CD4-positive, alpha-beta T cell treated with Interleukin-4 for 4 hours (primary cell): ENCODE measurements around the gene C11orf98.
A peak's percentile ranks its signal among the peaks of the same experiment; 100 is the strongest.
"Not testable (repeated sequence)": the region's sequence is repeated elsewhere in the genome, so short reads cannot be mapped to it uniquely, and the experiment has no call there.

Source experiments
- DNase-seq: peaks from one replicate; pipeline ENCODE4 v3.0.0-alpha.2; 2020

The C11orf98 gene

DNA sequence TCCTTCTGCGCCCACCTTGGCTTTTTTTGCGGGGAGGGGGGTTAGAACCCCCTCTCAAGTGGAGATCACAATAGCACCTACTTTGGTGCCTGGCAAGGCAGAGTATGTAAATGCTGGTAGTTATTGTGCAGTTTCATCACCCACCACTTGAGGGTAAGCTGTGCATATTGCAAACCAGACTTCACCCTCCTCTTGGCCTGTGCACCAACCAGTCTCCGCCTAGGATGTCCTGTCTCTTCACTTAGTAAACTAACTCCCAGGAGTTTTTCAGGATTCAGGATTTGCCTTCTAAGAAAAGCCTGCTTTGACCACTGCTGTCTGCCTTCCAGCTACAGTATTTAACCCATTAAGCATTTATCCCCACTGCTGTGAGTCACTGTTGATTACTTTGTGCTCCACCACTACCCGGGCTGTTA lies 15.8 kb upstream of the C11orf98 start:
- DNase-seq: peak; percentile 47

DNA sequence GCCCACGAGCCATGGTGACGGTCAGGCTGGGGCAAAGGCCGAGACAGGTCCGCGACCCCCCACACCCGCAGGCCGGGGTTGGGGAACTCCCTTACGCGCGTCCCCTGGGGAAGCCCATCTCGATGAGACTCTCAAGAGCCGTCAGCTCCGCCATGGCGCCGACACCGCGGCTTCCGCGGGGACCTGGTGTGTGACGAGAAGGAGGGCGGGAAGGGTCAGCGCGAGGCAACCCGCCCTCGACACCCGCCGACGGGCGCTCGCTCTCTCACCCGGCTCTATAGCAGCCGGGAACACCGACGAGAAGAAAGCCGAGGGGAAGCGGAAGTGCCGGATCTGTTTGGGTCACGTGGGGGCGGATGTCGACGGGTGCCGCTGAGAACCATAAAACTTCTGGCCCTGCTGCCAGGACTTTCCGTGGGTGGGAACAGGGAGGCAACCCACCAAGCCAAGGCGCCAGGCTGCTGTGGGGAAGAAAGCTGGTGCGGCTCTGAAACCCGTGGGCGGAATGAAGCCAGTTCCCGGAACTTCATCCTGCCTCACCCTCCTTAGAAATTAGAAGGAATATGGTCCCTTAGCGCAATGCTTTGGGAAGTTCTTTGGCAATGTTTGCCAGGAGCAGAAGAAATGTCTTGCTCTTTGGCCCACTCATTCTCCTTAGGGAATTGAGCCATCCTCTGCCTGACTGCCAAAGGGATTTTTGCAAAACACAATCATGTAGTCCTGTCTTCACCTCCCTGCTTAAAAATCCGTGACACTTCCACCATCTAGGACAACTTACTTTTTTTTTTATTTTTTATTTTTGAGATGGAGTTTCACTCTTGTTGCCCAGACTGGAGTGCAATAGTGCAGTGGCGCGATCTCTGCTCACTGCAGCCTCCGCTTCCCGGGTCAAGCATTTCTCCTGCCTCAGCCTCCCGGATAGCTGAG lies 14.0 kb upstream of the C11orf98 start, which contains the start of gene UBXN1:
TSS of gene UBXN1 (minus strand) at position 304 of the 927 bp plus-strand sequence. CDS start at position 154, 150 bp downstream.
- DNase-seq: peak; percentile 85

DNA sequence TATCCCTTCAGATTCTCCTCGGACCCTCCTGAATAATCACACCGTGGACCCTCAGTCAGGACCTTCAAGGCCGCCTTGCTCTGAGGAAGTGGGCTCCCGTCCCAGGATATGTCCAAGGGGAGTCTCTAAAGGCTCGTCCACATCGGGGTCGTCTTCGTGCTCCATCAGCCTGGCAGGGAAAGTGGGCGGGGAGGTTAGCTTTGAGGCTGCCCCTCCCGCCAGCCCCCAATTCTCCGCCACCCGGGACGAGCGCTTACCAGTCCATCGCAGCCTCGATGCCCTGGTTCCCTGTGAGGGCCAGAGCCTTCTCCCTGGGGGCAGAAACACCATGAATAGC lies 13.4 kb upstream of the C11orf98 start:
- no peak for DNase-seq

- DNase-seq: no peak
Observed at GRCh38 chr11:62677714-62678113, 12.7 kb upstream of the C11orf98 start.

GRCh38 chr11:62677156-62677555 lies 12.1 kb upstream of the C11orf98 start:
- no peak for DNase-seq

DNA sequence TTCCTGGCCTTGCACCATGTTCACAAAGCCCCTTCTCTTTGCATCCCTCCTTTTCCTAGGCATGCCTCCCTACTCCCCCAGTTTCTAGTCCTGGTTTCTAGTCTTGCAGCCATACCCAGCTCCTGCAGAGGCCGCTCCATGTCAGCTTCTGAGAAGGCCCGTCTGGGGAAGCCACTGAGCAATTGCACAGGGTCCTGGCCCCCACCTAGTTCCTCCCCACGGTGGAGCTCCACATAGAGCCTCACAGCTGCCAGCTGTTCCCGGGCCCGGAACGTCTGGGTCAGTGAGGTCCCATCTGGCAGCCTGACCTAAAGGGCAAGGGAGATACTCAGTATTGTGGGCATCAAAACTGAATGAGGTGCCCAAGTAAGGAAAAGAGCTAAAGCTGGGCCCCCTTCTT lies 11.7 kb upstream of the C11orf98 start:
- DNase-seq: no peak

GRCh38 chr11:62675415-62675814 lies 10.4 kb upstream of the C11orf98 start:
- not testable (repeated sequence) for DNase-seq

DNA sequence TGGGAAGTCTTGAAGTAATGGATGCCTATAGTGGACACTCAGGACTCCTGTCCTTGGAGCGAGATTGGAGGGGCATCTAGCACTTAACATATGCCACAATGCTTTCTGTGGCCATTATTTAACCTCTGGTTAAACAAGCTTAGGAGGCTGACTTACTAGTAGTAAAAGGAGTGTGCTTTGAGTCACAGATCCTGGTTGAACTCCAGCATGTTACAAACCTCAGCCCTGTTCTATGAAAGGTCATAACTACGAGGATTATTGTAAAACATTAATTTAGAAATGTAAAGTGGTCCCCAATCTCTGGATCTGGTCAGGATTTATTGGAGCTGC lies 8.2 kb upstream of the C11orf98 start:
- DNase-seq: no peak

DNA sequence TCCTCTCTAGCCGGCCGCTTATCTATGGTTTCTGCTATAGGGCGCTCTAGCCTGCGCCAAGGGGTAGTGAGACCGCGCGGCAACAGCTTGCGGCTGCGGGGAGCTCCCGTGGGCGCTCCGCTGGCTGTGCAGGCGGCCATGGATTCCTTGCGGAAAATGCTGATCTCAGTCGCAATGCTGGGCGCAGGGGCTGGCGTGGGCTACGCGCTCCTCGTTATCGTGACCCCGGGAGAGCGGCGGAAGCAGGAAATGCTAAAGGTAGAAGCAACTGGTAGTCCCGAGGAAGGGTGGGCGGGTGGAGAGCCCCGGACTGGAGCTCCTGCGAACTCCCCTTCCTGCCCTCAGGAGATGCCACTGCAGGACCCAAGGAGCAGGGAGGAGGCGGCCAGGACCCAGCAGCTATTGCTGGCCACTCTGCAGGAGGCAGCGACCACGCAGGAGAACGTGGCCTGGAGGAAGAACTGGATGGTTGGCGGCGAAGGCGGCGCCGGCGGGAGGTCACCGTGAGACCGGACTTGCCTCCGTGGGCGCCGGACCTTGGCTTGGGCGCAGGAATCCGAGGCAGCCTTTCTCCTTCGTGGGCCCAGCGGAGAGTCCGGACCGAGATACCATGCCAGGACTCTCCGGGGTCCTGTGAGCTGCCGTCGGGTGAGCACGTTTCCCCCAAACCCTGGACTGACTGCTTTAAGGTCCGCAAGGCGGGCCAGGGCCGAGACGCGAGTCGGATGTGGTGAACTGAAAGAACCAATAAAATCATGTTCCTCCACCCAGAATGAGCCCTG lies 6.8 kb upstream of the C11orf98 start, which contains the start of the genes LBHD1 and UQCC3:
TSS of gene LBHD1 (minus strand) at position 660 of the 782 bp plus-strand sequence. CDS start 2,236 bp downstream, outside the sequence.
TSS of gene UQCC3 (plus strand) at position 66 of the 782 bp plus-strand sequence. CDS start at position 139, 73 bp downstream.
- DNase-seq: peak; percentile 85

DNA sequence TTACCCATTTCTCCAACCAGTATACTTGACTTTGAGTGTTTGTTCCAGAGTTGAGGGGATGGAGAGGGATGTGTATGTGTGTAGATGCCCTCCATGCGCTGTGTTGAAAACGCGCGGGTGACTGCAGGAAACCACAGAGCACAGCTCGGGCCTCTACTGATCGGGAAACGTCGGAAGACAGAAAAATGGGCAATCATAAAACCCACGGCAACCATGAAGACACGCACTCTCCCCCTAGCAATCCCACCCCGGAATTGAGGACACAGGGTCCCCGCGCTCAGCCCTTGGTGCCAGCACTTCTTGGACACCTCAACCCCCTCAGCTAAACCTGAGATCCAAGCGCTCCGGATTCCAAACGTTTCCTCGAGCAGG lies 6.2 kb upstream of the C11orf98 start:
- DNase-seq: no peak

DNA sequence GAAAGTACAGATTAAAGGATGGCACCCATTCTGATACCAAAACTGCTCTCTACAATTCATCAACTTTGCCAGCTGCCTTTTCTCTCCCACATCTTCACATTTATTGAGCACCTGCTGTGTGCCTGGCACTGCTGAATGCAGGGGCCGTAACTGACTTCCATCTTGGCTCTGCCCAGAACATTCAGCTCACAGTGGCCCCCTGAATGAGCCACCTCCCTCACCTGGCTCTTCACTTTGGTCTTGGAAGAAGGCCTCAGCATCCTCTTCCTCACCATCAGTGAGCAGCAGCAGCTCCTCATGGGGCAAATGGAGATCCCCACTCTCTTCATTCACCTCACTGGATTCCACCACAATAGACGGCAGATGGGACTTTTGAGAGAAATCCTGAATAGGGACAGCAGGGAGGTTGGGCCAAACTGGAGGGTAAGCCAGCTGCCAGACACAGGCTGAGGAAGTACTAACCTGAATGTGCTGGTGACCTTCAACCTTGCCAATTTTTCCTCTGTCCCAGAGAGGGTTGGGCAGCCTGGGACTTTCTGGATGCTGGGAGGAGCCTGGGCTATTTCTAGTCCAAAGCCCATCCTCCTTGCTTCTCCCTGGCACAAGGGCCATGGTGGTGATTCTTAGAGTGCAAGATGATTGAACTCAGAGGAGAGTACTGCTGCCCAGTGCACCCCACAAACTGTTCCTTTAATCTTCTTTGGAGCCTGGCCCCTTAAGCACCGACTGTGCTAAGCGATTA lies 4.6 kb upstream of the C11orf98 start:
- DNase-seq: no peak

DNA sequence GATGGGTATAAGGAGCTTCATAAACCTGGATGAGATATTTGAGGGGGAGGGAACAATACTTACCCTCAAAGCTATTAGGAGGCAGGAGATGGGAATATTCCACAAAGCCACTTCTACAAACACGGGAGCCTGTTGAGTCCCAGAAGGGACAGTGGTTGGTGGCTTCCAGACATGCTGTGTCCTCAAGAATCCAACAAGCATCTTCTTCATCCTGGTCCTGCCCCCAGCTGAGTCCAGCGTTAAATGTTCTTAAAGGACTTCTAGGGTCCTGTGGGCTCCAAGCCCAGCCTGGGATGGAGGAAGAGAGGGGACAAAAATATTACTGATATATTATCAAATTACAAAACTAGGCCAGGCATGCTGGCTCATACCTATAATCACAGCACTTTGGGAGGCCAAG lies 2.5 kb upstream of the C11orf98 start:
- DNase-seq: no peak

- no peak for DNase-seq
Observed at GRCh38 chr11:62666259-62666926, 1.4 kb upstream of the C11orf98 start.

DNA sequence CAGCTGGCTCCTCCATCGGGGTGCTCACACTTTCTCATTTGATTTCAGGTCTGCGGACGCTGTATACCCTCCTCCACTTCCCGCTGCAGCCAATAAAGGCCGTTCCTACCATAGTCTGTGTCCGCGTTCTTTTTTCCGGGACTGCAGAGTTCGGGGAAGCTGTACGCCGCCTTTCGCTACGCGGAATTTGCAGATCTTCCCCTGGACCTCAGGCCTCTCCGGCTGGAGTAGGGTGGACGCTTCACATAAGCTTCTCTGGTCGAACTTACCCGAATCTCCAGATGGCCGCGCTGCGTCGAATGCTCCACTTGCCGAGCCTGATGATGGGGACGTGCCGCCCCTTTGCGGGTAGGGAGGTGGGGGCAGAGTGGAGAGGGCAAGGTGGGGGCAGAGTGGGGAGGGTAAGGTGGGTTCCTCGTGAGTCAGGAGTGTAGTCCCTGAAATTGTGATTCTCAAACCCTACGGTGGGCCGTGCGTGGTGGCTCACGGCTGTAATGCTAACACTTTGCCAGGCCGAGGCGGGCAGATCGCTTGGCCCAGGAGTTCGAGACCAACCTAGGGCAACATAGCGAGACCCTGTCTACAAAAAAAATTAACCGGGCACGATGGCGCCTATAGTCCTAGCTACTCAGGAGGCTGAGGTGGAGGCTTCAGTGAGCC lies 719 bp upstream of the C11orf98 start:
- peak; percentile 74 for DNase-seq

DNA sequence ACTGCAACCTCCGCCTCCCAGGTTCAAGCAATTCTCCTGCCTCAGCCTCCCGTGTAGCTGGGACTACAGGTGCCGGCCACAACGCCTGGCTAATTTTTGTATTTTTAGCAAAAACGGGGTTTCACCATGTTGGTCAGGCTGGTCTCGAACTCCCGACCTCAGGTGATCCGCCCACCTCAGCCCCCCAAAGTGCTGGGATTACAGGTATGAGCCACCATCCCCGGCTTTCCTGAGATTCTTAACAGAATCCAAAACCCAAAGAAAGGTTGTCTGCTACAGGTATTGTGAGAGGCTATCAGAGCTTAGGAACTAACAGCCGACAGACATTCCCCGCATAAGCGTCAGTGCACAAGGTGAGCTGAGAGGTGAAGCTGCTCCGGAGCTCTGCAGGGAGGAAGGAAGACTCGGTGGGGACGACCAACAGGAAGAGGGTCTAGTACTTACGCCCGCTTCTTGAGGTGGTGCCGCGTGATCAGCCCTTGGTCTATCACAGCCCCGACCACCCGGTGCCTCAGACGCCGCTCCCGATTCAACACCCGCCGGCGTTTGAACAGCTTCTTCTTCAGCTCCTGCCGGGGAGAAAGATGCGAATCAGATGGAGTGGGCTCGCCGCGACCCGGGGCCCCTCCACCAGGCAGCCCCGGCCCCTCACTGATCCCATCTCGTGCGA lies 470 bp downstream of the C11orf98 start:
- peak; percentile 48 for DNase-seq

DNA sequence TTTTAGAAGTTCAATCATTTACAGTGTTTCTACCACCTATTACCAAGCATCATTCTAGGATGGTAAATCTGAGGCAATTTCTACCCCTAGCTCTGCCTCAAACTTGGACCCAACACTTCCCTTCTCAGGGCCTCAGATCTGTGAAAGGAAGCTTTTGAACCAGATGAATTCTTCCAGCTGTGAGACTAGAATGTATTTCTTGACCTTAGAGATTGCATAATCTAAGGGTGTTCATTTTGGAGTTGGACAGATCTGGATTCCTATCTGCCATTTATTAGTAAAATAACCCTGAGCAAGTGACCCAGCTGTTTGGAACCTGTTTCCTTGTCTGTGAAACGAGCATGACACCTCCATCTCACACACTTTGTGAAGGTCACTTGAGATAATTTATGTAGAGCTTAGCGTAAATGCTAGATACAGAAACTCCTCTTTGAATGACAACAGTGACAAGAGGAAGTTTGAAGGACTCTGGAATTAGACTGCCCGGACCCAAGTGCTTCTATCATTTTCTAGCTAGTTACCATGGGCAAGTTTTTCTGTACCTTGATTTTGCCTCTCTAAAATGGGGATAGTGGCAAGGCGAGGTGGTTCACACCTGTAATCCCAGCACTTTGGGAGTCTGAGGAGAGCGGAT lies 8.1 kb downstream of the C11orf98 start:
- no peak for DNase-seq

GRCh38 chr11:62654297-62654696 lies 10.7 kb downstream of the C11orf98 start:
- DNase-seq: no peak

DNA sequence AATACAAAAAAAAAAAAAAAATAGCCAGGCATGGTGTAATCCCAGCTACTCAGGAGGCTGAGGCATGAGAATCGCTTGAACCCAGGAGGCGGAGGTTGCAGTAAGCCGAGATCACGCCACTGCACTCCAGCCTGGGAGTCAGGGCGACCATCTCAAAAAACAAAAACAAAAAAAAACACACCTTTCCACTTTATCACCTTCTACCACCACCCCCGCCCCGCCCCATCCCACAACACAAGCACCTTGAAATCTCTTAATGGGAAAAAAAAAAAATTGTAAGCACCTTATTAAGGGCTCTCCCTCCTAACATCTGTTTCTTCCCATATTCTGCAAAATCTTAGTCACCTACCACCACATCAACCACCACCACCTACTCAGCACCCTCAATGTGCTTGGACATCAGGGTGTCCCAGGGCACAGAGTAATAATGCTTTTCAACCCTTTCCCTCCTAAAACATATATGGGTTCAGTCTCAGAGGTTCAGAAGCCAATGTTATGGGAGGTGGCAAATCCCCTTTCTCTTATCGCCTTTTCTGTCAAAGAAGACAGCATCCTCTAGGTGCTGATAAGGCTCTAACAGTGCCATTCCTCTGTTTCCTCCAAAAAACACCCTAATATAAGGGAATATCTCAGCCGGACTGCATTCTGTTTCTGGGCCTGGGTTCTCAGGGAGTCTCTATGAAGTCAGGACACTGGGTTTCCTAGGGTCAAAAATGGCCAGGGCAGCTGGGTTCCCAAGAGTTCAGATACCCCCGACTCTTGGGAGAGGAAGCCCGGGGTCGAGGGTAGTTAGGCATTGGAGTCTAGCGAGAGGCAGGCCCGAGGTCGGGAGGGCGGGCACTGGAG lies 12.6 kb downstream of the C11orf98 start:
- peak; percentile 86 for DNase-seq

- not testable (repeated sequence) for DNase-seq
Observed at GRCh38 chr11:62650283-62650682, 14.7 kb downstream of the C11orf98 start.

GRCh38 chr11:62649486-62649885 lies 15.5 kb downstream of the C11orf98 start:
- no peak for DNase-seq
